Fibroblast of lung (primary cell): ENCODE measurements around the gene GRM6.

Experiments
- EZH2 ChIP-seq: IDR thresholded peaks from 2 replicates; pipeline ENCODE4 v1.5.1; 2012; ENCODE audit warnings: low read length, control low read depth, mild to moderate bottlenecking; ENCODE audit errors: missing control alignments
- TF ChIP-seq, protein P1 (sequence below), 2 donors: IDR thresholded peaks in 1 of 2; conservative IDR thresholded peaks in 1 of 2; 1 replicate in 1 of 2; 2 replicates in 1 of 2; pipeline ENCODE4 v1.5.1; 2011 to 2012; ENCODE audit warnings: low read length in 2 of 2, control low read depth in 1 of 2, inconsistent platforms in 1 of 2, low read depth in 1 of 2, mild to moderate bottlenecking in 1 of 2

DNA sequence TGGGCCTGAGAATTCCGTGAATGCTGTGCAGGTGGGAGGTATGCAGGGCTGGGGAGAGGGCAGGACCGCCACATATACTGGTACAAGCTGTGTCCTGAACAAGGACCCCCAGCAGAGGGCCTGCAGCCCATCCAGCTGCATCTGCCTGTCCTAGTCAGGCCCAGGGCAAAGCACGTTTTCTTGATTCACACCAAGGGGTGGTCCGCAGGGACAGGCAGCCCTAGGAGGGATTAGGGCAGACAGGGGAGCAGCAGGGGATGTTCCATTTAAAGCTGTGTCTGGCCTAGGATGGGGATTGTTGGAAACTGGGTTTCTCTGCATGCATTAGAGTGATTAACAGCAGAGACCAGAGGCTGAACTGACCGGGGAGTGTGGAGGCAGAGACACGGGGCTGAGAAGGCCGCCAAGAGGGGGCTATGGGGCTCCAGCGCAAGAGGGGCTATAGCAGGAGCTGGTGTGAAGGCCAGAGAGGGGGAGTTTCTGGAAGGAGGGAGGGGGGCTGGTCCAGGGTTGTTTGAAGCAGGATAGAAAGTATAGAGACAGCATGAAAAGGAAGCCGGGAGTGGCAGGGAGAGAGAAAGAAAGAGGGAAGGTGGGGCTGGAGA lies 2.7 kb downstream of the GRM6 start:
- TF ChIP-seq, protein P1, sequence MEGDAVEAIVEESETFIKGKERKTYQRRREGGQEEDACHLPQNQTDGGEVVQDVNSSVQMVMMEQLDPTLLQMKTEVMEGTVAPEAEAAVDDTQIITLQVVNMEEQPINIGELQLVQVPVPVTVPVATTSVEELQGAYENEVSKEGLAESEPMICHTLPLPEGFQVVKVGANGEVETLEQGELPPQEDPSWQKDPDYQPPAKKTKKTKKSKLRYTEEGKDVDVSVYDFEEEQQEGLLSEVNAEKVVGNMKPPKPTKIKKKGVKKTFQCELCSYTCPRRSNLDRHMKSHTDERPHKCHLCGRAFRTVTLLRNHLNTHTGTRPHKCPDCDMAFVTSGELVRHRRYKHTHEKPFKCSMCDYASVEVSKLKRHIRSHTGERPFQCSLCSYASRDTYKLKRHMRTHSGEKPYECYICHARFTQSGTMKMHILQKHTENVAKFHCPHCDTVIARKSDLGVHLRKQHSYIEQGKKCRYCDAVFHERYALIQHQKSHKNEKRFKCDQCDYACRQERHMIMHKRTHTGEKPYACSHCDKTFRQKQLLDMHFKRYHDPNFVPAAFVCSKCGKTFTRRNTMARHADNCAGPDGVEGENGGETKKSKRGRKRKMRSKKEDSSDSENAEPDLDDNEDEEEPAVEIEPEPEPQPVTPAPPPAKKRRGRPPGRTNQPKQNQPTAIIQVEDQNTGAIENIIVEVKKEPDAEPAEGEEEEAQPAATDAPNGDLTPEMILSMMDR (conservative IDR thresholded peaks at IDR 0.05 in 1 of 2, IDR thresholded peaks at IDR 0.05 in 1 of 2; ENCODE audit: low read depth in 1 of 2, low read length in 2 of 2) = no peak
- no peak for TF ChIP-seq EZH2
